ENCODE measurements around the gene PDSS2.
"Not testable (repeated sequence)": the region's sequence is repeated elsewhere in the genome, so short reads cannot be mapped to it uniquely, and the experiment has no call there.

PDSS2 gene

GRCh38 chr6:107416145-107416544 lies 43.2 kb downstream of the PDSS2 start:
- no peak for DNase-seq

GRCh38 chr6:107413966-107414645 lies 45.3 kb downstream of the PDSS2 start:
- peak; percentile 18 for DNase-seq

GRCh38 chr6:107411161-107411560 lies 48.2 kb downstream of the PDSS2 start:
- no peak for DNase-seq

- DNase-seq, result no peak
These were observed 49.4 kb downstream of the PDSS2 start for GRCh38 chr6:107409942-107410341.

- DNase-seq, result no peak
These were observed 50.6 kb downstream of the PDSS2 start for GRCh38 chr6:107408714-107409113.

- no peak for DNase-seq
These were observed 54.4 kb downstream of the PDSS2 start for GRCh38 chr6:107405002-107405401.

- DNase-seq, result no peak
These were observed 56.8 kb downstream of the PDSS2 start for GRCh38 chr6:107402533-107402932.

GRCh38 chr6:107401573-107401972 lies 57.8 kb downstream of the PDSS2 start:
- no peak for DNase-seq

GRCh38 chr6:107400616-107401147 lies 58.7 kb downstream of the PDSS2 start:
- no peak for DNase-seq

GRCh38 chr6:107399935-107400334 lies 59.4 kb downstream of the PDSS2 start:
- no peak for DNase-seq

- DNase-seq, result no peak
These were observed 61.4 kb downstream of the PDSS2 start for GRCh38 chr6:107398001-107398400.

- no peak for DNase-seq
These were observed 63.2 kb downstream of the PDSS2 start for GRCh38 chr6:107396211-107396610.

- DNase-seq, result no peak
These were observed 67.3 kb downstream of the PDSS2 start for GRCh38 chr6:107392069-107392468.

GRCh38 chr6:107390685-107391435 lies 68.5 kb downstream of the PDSS2 start:
- no peak for DNase-seq

GRCh38 chr6:107390056-107390455 lies 69.3 kb downstream of the PDSS2 start:
- DNase-seq, result no peak

- DNase-seq, result no peak
These were observed 72.5 kb downstream of the PDSS2 start for GRCh38 chr6:107386904-107387303.

GRCh38 chr6:107386340-107386739 lies 73.0 kb downstream of the PDSS2 start:
- peak; percentile 14 for DNase-seq

GRCh38 chr6:107383705-107384104 lies 75.7 kb downstream of the PDSS2 start:
- DNase-seq, result no peak

GRCh38 chr6:107374264-107374663 lies 85.1 kb downstream of the PDSS2 start:
- DNase-seq, result no peak

GRCh38 chr6:107369493-107369892 lies 89.9 kb downstream of the PDSS2 start:
- no peak for DNase-seq

GRCh38 chr6:107368471-107368870 lies 90.9 kb downstream of the PDSS2 start:
- DNase-seq, result no peak

- not testable (repeated sequence) for DNase-seq
These were observed 95.2 kb downstream of the PDSS2 start for GRCh38 chr6:107364173-107364572.

- peak; percentile 37 for DNase-seq
These were observed 97.4 kb downstream of the PDSS2 start for GRCh38 chr6:107361753-107362604.

Measured in fibroblast of skin of abdomen (primary cell).